ENCODE measurements around the gene LRMDA. TPM values are rescaled to one million over a fixed set of nuclear protein-coding genes. Genes with fewer than 3 reads are reported as not detected.

Gene LRMDA
- total RNA-seq, 1 donor from 2014 or later, result 0.96 TPM

- intact Hi-C loops (cut with DNase I), result no loop called here
- Histone ChIP-seq H3K4me3 (no peak overlapping the region), H3K27ac (no peak overlapping the region), H3K36me3 (no peaks in the 10 kb centered on the region), H3K9me3 (no peaks in the 10 kb centered on the region), H3K4me1 (no peaks in the 10 kb centered on the region), H3K27me3 (no peaks in the 10 kb centered on the region)
- DNase-seq (ENCODE audit: low spot score in 2 of 2), result no peak
- no peak for TF ChIP-seq CTCF (IDR thresholded peaks at IDR 0.05)
Observed at GRCh38 chr10:75951627-75952026, 520.2 kb downstream of the LRMDA start.

DNA sequence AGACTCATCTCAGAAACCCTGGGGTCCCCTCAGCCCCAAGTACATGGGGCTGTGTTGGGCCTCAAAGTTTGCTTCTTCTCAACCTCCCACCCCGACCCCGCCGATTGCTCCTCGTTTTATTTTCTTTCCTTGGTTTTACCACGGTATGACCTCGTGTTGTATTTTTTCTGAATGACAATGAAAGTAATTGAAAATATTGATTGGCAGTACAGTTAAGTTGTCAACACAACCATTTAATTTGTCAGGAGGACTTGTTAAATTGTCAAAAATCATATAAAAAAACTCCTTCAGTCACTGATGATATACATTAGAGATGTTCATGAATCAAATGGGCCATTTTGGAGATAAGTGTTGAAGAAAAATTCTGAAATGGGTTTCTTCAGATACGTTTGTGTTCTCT lies 520.7 kb downstream of the LRMDA start:
- intact Hi-C loops (cut with DNase I), result no loop called here
- H3K27me3 ChIP-seq, result no peaks in the 10 kb centered on the region
- no peaks in the 10 kb centered on the region for H3K4me1 ChIP-seq
- H3K27ac ChIP-seq, result no peak overlapping the region
- H3K4me3 ChIP-seq, result no peak overlapping the region
- DNase-seq (ENCODE audit: low spot score in 2 of 2), result no peak
- TF ChIP-seq CTCF (IDR thresholded peaks at IDR 0.05), result no peak
- H3K9me3 ChIP-seq, result no peaks in the 10 kb centered on the region
- no peaks in the 10 kb centered on the region for H3K36me3 ChIP-seq

DNA sequence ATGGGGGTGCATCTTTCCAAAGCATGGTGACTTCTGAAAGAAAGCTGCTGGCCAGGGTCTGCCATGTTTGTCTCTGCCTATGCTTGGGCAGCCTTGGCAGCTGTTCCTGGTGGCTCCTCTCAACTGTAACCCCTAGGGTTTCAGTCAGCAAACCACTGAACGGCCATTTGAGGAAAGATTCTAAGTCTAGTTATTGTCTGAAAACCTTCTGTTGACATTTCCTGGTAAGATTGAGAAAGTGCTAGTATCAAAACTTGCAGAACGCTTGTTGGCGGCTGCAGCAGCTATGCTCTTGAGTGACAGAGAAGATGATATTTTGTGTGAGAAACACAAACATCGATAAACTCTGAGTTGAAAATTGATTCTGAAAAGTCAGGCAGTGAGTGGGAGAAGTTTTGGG lies 523.1 kb downstream of the LRMDA start:
- intact Hi-C loops (cut with DNase I), result no loop called here
- no peak for TF ChIP-seq CTCF (IDR thresholded peaks at IDR 0.05)
- Histone ChIP-seq H3K9me3 (no peaks in the 10 kb centered on the region), H3K27me3 (no peaks in the 10 kb centered on the region), H3K4me3 (no peak overlapping the region), H3K27ac (no peak overlapping the region), H3K4me1 (no peaks in the 10 kb centered on the region), H3K36me3 (no peaks in the 10 kb centered on the region)
- no peak for DNase-seq (ENCODE audit: low spot score in 2 of 2)

DNA sequence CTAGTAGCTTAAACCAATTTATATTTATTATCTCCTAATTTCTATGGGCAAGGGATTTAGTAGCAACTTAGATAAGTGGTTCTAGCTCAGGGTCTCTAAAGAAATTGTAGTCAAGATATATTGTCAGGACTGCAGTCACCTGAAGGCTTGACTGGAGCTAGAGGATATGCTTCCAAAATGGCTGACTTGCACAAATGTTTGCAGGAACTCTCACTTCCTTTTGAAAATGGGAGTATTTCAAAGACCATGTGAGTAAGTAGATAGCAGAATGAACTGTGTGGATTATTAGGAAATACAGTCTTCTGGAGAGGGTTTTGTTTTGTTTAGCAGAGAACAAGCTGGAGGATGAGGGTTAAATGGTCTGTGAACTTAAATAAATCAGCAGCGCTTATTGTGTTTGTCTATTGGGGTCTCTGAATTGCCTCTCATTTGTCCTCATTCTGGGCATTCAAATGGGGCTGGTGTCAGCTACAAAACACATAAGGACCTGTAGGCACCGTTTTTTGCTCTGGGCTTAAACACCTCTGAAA lies 524.6 kb downstream of the LRMDA start:
- DNase-seq (ENCODE audit: low spot score in 2 of 2), result no peak
- Histone ChIP-seq H3K9me3 (no peaks in the 10 kb centered on the region), H3K27ac (no peak overlapping the region), H3K27me3 (no peaks in the 10 kb centered on the region), H3K4me1 (no peaks in the 10 kb centered on the region), H3K4me3 (no peak overlapping the region), H3K36me3 (no peaks in the 10 kb centered on the region)
- intact Hi-C loops (cut with DNase I), result no loop called here
- no peak for TF ChIP-seq CTCF (IDR thresholded peaks at IDR 0.05)

DNA sequence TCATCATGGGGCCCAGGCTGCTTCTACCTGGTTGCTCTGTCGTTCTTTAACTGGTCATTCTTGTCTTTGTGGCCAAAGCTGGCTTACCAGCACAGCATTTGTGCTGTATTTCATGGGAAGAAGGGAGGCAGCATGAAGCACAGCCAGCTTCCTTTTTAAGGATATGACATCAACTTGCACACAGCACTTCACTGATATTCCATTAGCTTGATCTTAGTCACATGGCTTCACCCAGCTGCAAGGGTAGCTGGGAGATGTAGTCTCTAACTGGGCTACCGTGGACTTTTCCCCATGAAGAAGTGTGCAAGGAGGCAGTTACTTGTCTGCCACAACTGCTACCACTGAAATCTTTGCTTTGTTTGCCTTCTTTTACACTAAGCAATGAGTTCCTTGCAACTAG lies 525.2 kb downstream of the LRMDA start:
- H3K9me3 ChIP-seq, result no peaks in the 10 kb centered on the region
- intact Hi-C loops (cut with DNase I), result no loop called here

More for the DNA sequence above, 525.2 kb downstream of the LRMDA start:
- Histone ChIP-seq H3K4me1 (no peaks in the 10 kb centered on the region), H3K27me3 (no peaks in the 10 kb centered on the region), H3K4me3 (no peak overlapping the region), H3K36me3 (no peaks in the 10 kb centered on the region), H3K27ac (no peak overlapping the region)
- TF ChIP-seq CTCF (IDR thresholded peaks at IDR 0.05), result no peak
- DNase-seq (ENCODE audit: low spot score in 2 of 2), result no peak

Measured in ascending aorta (tissue), 2 donors.